Astrocyte (in vitro differentiated cells and primary cell): ENCODE measurements around the gene ABHD17A. TPM values are rescaled to one million over a fixed set of nuclear protein-coding genes. Genes with fewer than 3 reads are reported as not detected.

Experiments used
- DNase-seq: peaks from one replicate; pipeline ENCODE4 v3.0.0-alpha.2; 2010; ENCODE audit warnings: low read depth
- FAIRE-seq: peaks from 2 replicates; lab custom pipeline; 2011; peaks lifted over from hg19 to GRCh38; lab: Jason Lieb, UNC
- H2AFZ ChIP-seq: 2 replicates; pipeline ENCODE4 v1.6.0; 2012; ENCODE audit warnings: low read depth, low read length, inconsistent platforms
- H3K27ac ChIP-seq: 2 replicates; pipeline ENCODE4 v1.5.1; 2011; ENCODE audit warnings: low read depth, low read length, inconsistent platforms
- H3K27me3 ChIP-seq: 2 replicates; pipeline ENCODE4 v1.6.0; 2011; ENCODE audit warnings: low read length, inconsistent platforms; ENCODE audit not compliant: insufficient read depth
- H3K36me3 ChIP-seq: 2 replicates; pipeline ENCODE4 v1.5.1; 2011; ENCODE audit warnings: low read length, inconsistent platforms; ENCODE audit not compliant: insufficient read depth
- H3K4me1 ChIP-seq: 2 replicates; pipeline ENCODE4 v1.5.1; 2011; ENCODE audit warnings: low read length, inconsistent platforms; ENCODE audit not compliant: insufficient read depth
- H3K4me2 ChIP-seq: 2 replicates; pipeline ENCODE4 v1.6.0; 2012; ENCODE audit warnings: low read length, inconsistent platforms
- H3K4me3 ChIP-seq: 2 replicates; pipeline ENCODE4 v1.5.1; 2011; ENCODE audit warnings: low read depth, mild to moderate bottlenecking, low read length, inconsistent platforms; ENCODE audit not compliant: insufficient read depth
- H3K79me2 ChIP-seq: 2 replicates; pipeline ENCODE4 v1.6.0; 2012; ENCODE audit warnings: mild to moderate bottlenecking, low read length, inconsistent platforms; ENCODE audit not compliant: insufficient read depth
- H3K9ac ChIP-seq: 2 replicates; pipeline ENCODE4 v1.6.0; 2012; ENCODE audit warnings: mild to moderate bottlenecking, low read length, inconsistent platforms
- H3K9me3 ChIP-seq: 2 replicates; pipeline ENCODE4 v1.5.1; 2012; ENCODE audit warnings: low read depth, mild to moderate bottlenecking, low read length, inconsistent platforms; ENCODE audit not compliant: insufficient read depth
- H4K20me1 ChIP-seq: 2 replicates; pipeline ENCODE4 v1.6.0; 2012; ENCODE audit warnings: low read length, inconsistent platforms; ENCODE audit not compliant: insufficient read depth
- H3K27ac Mint-ChIP-seq: one replicate; pipeline ENCODE4 v1.8.0; 2021; ENCODE audit warnings: mild to moderate bottlenecking, mixed read lengths; ENCODE audit not compliant: unreplicated experiment
- H3K27me3 Mint-ChIP-seq: one replicate; pipeline ENCODE4 v1.8.0; 2021; ENCODE audit warnings: low read depth, mixed read lengths; ENCODE audit not compliant: unreplicated experiment
- H3K36me3 Mint-ChIP-seq: one replicate; pipeline ENCODE4 v1.8.0; 2021; ENCODE audit warnings: low read depth, mixed read lengths; ENCODE audit not compliant: unreplicated experiment
- H3K4me1 Mint-ChIP-seq: one replicate; pipeline ENCODE4 v1.8.0; 2021; ENCODE audit warnings: low read depth, mixed read lengths; ENCODE audit not compliant: unreplicated experiment
- H3K4me3 Mint-ChIP-seq: one replicate; pipeline ENCODE4 v1.8.0; 2021; ENCODE audit warnings: mild to moderate bottlenecking, moderate library complexity, mixed read lengths; ENCODE audit not compliant: unreplicated experiment
- H3K9me3 Mint-ChIP-seq: one replicate; pipeline ENCODE4 v1.8.0; 2021; ENCODE audit warnings: mild to moderate bottlenecking, mixed read lengths; ENCODE audit not compliant: unreplicated experiment
- CTCF ChIP-seq: IDR thresholded peaks from 2 replicates; pipeline ENCODE4 v1.5.1; 2011; ENCODE audit warnings: low read depth, mild to moderate bottlenecking, inconsistent platforms, low read length, moderate library complexity; ENCODE audit not compliant: insufficient read depth
- EZH2 ChIP-seq: IDR thresholded peaks from 2 replicates; pipeline ENCODE4 v1.6.1; 2012; ENCODE audit warnings: mild to moderate bottlenecking, low read length, inconsistent platforms; ENCODE audit not compliant: insufficient read depth
- total RNA-seq: library from RNA; stranded (reverse); gene quantifications from 2 replicates; pipeline ENCODE4 v1.2.1, GENCODE V29; 2021

ABHD17A gene
- total RNA-seq, 1 donor from 2014 or later, result 56.7 TPM

- H3K9me3 Mint-ChIP-seq, result no peaks in the 10 kb centered on the region
- Histone ChIP-seq H3K4me2 (peak overlapping the region; percentile 96), H3K4me1 (peaks cover 14% of the 10 kb centered on the region), H3K36me3 (no peaks in the 10 kb centered on the region), H3K9ac (peak overlapping the region; percentile 99), H4K20me1 (peaks cover 79% of the 10 kb centered on the region), H3K27me3 (no peaks in the 10 kb centered on the region), H2AFZ (peak overlapping the region; percentile 95), H3K4me3 (peak overlapping the region; percentile 96), H3K27ac (peak overlapping the region; percentile 100), H3K9me3 (no peaks in the 10 kb centered on the region), H3K79me2 (peaks cover 69% of the 10 kb centered on the region)
- H3K27me3 Mint-ChIP-seq, result no peaks in the 10 kb centered on the region
- TF ChIP-seq CTCF, result no peak
- no peak for TF ChIP-seq EZH2
- H3K4me1 Mint-ChIP-seq, result peaks cover 13% of the 10 kb centered on the region
- H3K4me3 Mint-ChIP-seq, result peak overlapping the region; percentile 95
- DNase-seq (no peak), FAIRE-seq (no peak)
- H3K27ac Mint-ChIP-seq, result peak overlapping the region; percentile 99
- H3K36me3 Mint-ChIP-seq, result no peaks in the 10 kb centered on the region
Observed at GRCh38 chr19:1847684-1848398, 37.5 kb downstream of the ABHD17A start.

- H3K36me3 ChIP-seq, result no peaks in the 10 kb centered on the region
- peaks cover 70% of the 10 kb centered on the region for H3K79me2 ChIP-seq
- no peak overlapping the region for H2AFZ ChIP-seq
- H3K4me1 Mint-ChIP-seq, result peaks cover 13% of the 10 kb centered on the region
- no peaks in the 10 kb centered on the region for H3K9me3 ChIP-seq
- peak overlapping the region; percentile 96 for H3K4me2 ChIP-seq
- H3K27me3 Mint-ChIP-seq, result no peaks in the 10 kb centered on the region
- peak overlapping the region; percentile 95 for H3K4me3 Mint-ChIP-seq
- no peak for FAIRE-seq
- DNase-seq, result peak; percentile 40
- TF ChIP-seq CTCF, result no peak
- no peak for TF ChIP-seq EZH2
- no peaks in the 10 kb centered on the region for H3K36me3 Mint-ChIP-seq
- H3K9ac ChIP-seq, result peak overlapping the region; percentile 99
- peak overlapping the region; percentile 96 for H3K4me3 ChIP-seq
- H3K27ac Mint-ChIP-seq, result peak overlapping the region; percentile 99
- peaks cover 79% of the 10 kb centered on the region for H4K20me1 ChIP-seq
- H3K27me3 ChIP-seq, result no peaks in the 10 kb centered on the region
- H3K9me3 Mint-ChIP-seq, result no peaks in the 10 kb centered on the region
- H3K27ac ChIP-seq, result peak overlapping the region; percentile 100
- H3K4me1 ChIP-seq, result peaks cover 14% of the 10 kb centered on the region
Observed at GRCh38 chr19:1847348-1847683, 38.0 kb downstream of the ABHD17A start.
